GM12875 (cell line): ENCODE measurements around the gene LSR.

Source experiments
- H3K4me3 ChIP-seq: one replicate; pipeline ENCODE4 v1.5.1; 2011; ENCODE audit warnings: low read depth, low read length, control low read depth
- TF ChIP-seq, protein P1 (sequence below): IDR thresholded peaks from 2 replicates; pipeline ENCODE4 v1.5.1; 2011; ENCODE audit warnings: low read depth, mild to moderate bottlenecking, control low read depth, inconsistent platforms, low read length, moderate library complexity, borderline replicate concordance; ENCODE audit not compliant: insufficient read depth

The LSR gene

DNA sequence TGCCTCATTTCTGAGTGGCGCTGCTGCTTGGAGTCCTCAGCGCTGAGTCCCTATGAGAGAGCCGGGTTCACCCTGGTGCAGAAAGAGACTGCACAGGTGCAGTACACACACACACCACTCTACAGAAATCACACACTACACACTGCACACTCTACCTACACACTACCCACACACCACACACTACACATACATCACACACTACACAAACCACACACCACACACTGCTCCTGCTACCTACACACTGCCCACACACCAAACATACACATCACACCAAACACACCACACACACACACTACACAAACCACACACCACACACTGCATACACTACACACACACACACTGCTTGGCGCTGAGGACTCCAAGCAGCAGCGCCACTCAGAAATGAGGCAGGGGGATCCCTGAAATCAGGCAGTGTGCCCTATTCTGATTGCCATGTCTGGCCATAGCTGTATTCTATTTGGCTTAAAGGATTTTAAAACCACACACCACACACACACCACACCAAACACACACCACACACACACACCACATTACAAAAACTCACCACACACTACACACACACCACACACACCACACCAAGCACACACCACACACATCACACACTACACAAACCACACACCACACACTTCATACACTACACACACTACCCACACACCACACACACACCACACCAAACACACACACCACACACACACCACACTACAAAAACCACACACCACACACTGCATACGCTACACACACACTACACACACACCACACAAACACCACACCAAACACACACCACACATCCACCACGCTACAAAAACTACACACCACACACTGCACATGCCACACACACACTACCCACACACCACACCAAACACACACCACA lies 48.1 kb downstream of the LSR start:
- H3K4me3 ChIP-seq: no peak overlapping the region
- TF ChIP-seq, protein P1, sequence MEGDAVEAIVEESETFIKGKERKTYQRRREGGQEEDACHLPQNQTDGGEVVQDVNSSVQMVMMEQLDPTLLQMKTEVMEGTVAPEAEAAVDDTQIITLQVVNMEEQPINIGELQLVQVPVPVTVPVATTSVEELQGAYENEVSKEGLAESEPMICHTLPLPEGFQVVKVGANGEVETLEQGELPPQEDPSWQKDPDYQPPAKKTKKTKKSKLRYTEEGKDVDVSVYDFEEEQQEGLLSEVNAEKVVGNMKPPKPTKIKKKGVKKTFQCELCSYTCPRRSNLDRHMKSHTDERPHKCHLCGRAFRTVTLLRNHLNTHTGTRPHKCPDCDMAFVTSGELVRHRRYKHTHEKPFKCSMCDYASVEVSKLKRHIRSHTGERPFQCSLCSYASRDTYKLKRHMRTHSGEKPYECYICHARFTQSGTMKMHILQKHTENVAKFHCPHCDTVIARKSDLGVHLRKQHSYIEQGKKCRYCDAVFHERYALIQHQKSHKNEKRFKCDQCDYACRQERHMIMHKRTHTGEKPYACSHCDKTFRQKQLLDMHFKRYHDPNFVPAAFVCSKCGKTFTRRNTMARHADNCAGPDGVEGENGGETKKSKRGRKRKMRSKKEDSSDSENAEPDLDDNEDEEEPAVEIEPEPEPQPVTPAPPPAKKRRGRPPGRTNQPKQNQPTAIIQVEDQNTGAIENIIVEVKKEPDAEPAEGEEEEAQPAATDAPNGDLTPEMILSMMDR: no peak

DNA sequence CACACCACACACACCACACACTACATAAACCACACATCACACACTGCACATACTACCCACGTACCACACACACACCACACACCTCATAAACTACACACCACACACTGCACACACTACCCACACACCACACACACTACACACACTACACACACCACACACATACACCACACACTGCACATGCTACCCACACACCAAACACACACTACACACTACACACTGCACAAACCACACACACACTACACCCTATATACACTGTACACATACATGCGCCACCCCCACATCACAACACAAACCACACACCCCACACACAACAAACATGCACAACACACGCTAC lies 48.7 kb downstream of the LSR start:
- H3K4me3 ChIP-seq: no peak overlapping the region
- TF ChIP-seq, protein P1: no peak

DNA sequence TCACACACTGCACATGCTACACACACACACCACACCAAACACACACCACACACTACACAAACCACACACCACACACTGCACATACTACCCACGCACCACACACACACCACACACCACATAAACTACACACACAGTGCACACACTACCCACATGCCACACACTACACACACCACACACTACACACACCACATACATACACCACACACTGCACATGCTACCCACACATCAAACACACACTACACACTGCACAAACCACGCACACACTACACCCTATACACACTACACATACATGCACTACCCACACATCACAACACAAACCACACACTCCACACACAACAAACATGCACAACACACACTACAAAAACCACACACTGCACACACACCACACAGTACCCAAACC lies 49.1 kb downstream of the LSR start:
- H3K4me3 ChIP-seq: no peak overlapping the region
- TF ChIP-seq, protein P1: no peak

DNA sequence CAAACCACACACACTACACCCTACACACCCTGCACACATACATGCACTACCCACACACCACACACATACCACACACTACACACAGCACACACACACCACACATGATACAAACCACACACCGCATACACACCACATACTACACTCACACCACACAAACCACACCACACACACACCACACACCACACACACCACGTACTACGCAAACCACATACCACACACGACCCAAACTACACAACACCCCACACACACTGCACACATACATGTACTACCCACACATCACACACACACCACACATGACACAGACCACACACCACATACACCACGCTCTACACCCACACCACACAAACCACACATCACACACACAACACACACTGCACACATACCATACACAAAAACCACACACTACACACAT lies 49.8 kb downstream of the LSR start:
- H3K4me3 ChIP-seq: no peak overlapping the region
- TF ChIP-seq, protein P1: no peak

DNA sequence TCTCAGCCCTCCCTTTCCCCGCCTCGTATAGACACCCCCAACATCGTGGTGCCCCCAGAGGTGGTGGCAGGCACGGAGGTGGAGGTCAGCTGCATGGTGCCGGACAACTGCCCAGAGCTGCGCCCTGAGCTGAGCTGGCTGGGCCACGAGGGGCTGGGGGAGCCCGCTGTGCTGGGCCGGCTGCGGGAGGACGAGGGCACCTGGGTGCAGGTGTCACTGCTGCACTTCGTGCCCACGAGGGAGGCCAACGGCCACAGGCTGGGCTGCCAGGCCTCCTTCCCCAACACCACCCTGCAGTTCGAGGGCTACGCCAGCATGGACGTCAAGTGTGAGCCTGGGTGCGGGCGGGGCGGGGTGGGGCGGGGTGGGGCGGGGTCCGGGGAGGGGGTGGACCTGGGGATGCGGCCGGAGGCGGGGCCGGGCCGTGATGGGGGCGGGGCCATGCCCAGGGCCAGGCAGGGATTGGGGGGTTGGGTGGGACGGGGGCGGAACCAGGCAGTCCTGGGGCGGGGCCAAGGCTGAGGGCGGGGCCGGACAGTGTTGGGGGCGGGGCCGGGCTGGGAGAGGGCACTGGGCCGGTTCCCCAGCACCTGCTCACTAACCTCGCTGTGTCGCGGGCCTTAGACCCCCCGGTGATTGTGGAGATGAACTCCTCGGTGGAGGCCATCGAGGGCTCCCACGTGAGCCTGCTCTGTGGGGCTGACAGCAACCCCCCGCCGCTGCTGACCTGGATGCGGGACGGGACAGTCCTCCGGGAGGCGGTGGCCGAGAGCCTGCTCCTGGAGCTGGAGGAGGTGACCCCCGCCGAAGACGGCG lies 50.9 kb downstream of the LSR start:
- no peak overlapping the region for H3K4me3 ChIP-seq
- TF ChIP-seq, protein P1: no peak

DNA sequence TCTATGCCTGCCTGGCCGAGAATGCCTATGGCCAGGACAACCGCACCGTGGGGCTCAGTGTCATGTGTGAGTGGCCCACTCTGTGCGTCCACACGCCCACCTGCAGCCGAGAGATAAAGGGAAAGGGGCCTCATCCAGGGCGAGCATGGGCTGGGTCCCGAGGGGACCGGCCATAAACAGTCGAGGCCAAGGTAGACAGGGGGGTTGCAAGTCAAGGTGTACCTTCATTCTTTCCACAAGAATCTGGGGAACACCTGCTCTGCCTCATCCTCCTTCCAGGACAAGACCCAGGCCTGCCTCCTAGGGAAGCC lies 51.5 kb downstream of the LSR start:
- no peak overlapping the region for H3K4me3 ChIP-seq
- TF ChIP-seq, protein P1: no peak

DNA sequence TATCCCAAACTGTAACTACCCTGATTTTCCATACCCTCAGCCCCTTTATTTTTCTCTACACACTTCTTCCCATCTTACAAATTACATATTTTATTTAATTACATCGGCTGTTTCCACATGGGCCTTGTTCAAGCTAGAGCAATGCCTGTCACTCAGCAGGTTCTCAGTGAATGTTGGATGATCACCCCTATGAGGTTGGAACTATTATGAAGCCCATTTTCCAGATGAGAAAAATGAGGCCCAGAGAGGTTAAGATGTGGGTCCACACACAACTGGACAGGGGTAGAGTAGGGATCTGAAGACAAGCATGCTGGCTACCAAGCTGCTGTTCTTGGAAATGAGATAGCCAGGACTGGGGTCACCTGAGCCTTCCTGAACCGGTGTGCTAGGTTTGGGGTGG lies 53.2 kb downstream of the LSR start:
- no peak overlapping the region for H3K4me3 ChIP-seq
- TF ChIP-seq, protein P1: no peak
